EL (cell line): ENCODE data around the gene ISCU.

Experiments
- DNase-seq: peaks from one replicate; pipeline ENCODE4 v3.0.0-alpha.2; 2016

ISCU gene

GRCh38 chr12:108562348-108563135 lies at the start of gene ISCU:
Gene ISCU (plus strand): TSS chr12:108562596. CDS start chr12:108562623, 27 bp downstream.
- peak; percentile 97 for DNase-seq

- DNase-seq: no peak
Measured at GRCh38 chr12:108514468-108514972, 47.9 kb upstream of the ISCU start.

- peak; percentile 99 for DNase-seq
Measured at GRCh38 chr12:108514973-108515814, 47.2 kb upstream of the ISCU start, which contains the start of gene FICD. Gene FICD (plus strand): TSS chr12:108515277. CDS start chr12:108516973, 1,696 bp downstream.

- no peak for DNase-seq
Measured at GRCh38 chr12:108515916-108516315, 46.5 kb upstream of the ISCU start.

GRCh38 chr12:108516511-108517275 lies 45.7 kb upstream of the ISCU start:
- no peak for DNase-seq

- DNase-seq: no peak
Measured at GRCh38 chr12:108517288-108518100, 44.9 kb upstream of the ISCU start.

DNA sequence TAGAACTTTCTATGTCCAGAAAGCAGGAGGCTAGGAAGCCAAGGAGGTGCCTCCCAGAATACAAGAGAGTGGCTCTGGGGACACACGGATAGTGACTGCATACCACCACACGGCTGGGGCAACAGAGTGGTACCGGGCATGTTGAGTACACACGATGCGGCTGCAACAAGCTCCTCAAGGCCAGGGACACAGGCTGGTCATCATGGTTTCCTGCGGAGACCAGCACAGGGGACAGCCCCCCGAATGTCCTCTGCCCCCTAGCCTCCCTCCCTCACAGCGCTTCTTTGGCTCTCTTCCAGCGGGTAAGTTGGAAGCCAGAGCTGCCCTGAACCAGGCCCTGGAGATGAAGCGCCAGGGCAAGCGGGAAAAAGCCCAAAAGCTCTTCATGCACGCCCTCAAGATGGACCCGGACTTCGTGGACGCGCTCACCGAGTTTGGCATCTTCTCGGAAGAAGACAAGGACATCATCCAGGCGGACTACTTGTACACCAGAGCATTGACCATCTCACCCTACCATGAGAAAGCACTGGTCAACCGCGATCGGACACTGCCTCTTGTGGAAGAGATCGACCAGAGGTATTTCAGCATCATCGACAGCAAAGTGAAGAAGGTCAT lies 44.2 kb upstream of the ISCU start:
- no peak for DNase-seq

DNA sequence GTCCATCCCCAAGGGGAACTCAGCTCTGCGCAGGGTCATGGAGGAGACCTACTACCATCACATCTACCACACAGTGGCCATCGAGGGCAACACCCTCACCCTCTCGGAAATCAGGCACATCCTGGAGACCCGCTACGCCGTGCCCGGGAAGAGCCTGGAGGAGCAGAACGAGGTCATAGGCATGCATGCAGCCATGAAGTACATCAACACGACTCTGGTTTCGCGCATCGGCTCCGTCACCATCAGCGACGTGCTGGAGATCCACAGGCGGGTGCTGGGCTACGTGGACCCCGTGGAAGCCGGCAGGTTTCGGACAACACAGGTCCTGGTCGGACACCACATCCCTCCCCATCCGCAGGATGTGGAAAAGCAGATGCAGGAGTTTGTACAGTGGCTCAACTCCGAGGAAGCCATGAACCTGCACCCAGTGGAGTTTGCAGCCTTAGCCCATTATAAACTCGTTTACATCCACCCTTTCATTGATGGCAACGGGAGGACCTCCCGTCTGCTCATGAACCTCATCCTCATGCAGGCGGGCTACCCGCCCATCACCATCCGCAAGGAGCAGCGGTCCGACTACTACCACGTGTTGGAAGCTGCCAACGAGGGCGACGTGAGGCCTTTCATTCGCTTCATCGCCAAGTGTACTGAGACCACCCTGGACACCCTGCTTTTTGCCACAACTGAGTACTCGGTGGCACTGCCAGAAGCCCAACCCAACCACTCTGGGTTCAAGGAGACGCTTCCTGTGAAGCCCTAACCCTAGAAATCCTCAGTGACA lies 43.5 kb upstream of the ISCU start:
- DNase-seq: no peak

GRCh38 chr12:108519558-108519957 lies 42.8 kb upstream of the ISCU start:
- DNase-seq: no peak

DNA sequence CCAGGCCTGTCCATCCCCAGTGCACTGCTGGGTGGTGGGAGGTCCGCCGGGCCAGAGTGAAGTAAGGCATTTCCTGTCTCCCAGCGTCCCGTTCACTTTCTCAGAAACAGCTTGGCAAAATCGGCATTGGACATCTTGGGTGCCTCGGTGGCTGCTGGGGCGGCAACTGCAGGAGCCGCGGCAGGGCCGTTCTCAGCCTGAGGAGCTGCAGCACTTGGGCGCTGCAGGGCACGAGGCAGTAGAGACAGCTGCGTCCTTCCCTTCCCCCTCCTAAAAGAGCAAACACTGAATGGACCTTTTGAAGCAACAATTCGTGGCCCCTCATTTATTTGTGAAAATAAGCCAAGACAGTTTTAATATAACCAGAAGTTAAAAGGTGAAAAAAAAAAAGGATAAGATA lies 39.0 kb upstream of the ISCU start:
- DNase-seq: no peak

DNA sequence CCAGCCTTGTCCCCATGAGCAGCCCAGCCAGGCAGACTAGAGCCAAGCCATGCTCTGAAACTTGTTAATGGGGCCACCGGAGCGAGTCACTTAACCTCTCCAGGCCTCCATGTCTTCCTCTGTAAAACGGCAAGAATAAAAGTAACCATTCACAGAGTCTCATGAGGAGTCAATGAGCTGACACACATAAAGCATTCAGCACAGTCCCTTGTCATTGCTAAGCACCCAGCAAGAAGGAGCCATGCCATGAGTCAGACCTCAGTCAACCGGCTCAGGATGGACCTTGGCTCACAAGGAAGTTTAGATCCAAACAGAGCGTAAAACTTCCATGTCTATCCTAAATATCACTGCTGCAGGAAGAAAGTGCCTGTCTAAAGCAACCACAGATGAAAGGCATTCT lies 36.7 kb upstream of the ISCU start:
- peak; percentile 77 for DNase-seq

GRCh38 chr12:108526482-108527165 lies 35.8 kb upstream of the ISCU start:
- DNase-seq: peak; percentile 44

GRCh38 chr12:108527166-108527496 lies 35.3 kb upstream of the ISCU start:
- no peak for DNase-seq

GRCh38 chr12:108530161-108530560 lies 32.2 kb upstream of the ISCU start:
- no peak for DNase-seq

GRCh38 chr12:108531929-108532848 lies 30.2 kb upstream of the ISCU start:
- DNase-seq: no peak

DNA sequence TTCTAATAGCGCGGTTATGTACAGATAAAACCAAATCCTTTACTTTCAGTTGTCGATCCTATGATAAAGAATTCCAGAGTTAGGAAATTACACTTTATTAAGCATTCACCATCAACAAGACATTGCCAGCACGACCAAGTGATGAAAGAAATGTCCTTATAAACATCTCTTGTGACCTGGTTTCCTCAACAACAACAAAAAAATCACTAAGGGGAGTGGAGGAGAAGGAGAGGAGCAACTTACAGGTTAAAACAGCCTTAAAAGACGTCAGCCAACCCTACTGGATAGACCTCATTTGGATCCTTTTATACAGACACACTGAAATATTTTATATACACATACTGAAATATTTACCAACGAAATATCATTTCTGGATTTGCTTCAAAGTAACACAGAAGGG lies 24.2 kb upstream of the ISCU start:
- no peak for DNase-seq

- no peak for DNase-seq
Measured at GRCh38 chr12:108538616-108539195, 23.7 kb upstream of the ISCU start.

GRCh38 chr12:108542320-108542719 lies 20.1 kb upstream of the ISCU start:
- DNase-seq: no peak

GRCh38 chr12:108543652-108544051 lies 18.7 kb upstream of the ISCU start:
- DNase-seq: no peak
